Aorta (tissue), 5 donors: ENCODE measurements around the gene COMMD10. TPM values are rescaled to one million over a fixed set of nuclear protein-coding genes. Genes with fewer than 3 reads are reported as not detected.

Experiments used
- ATAC-seq: fragments of 200-7000 bp; cut with Tn5 transposase; one replicate; pipeline ENCODE4 v1.9.1; 2022; ENCODE audit warnings: moderate library complexity; ENCODE audit not compliant: low FRiP score
- DNase-seq, 2 donors: peaks; one replicate each; pipeline ENCODE4 v3.0.0-alpha.2; 2020
- H3K27ac ChIP-seq, 2 donors: one replicate each; pipeline ENCODE4 v1.5.1; 2013; ENCODE audit warnings: low read length in 2 of 2, mild to moderate bottlenecking in 2 of 2, moderate library complexity in 2 of 2, control low read depth in 1 of 2, inconsistent platforms in 1 of 2, low read depth in 1 of 2
- H3K27me3 ChIP-seq, 2 donors: one replicate each; pipeline ENCODE4 v1.6.1; 2013; ENCODE audit warnings: control low read depth in 1 of 2, low read length in 1 of 2, mild to moderate bottlenecking in 1 of 2, moderate library complexity in 1 of 2; ENCODE audit not compliant: insufficient read depth in 2 of 2, control insufficient read depth in 1 of 2
- H3K36me3 ChIP-seq, 2 donors: one replicate each; pipeline ENCODE4 v1.6.1; 2013; ENCODE audit warnings: control low read depth in 1 of 2, low read length in 1 of 2, mild to moderate bottlenecking in 1 of 2; ENCODE audit not compliant: insufficient read depth in 2 of 2, control insufficient read depth in 1 of 2
- H3K4me1 ChIP-seq, 2 donors: one replicate each; pipeline ENCODE4 v1.6.1; 2013; ENCODE audit warnings: low read length in 2 of 2, control low read depth in 1 of 2, mild to moderate bottlenecking in 1 of 2, moderate library complexity in 1 of 2; ENCODE audit not compliant: insufficient read depth in 2 of 2, control insufficient read depth in 1 of 2
- H3K4me3 ChIP-seq, 2 donors: one replicate each; pipeline ENCODE4 v1.5.1; 2013; ENCODE audit warnings: low read length in 2 of 2, control low read depth in 1 of 2, mild to moderate bottlenecking in 1 of 2
- H3K9me3 ChIP-seq: one replicate; pipeline ENCODE4 v1.6.1; 2013; ENCODE audit warnings: mild to moderate bottlenecking, low read length; ENCODE audit not compliant: control insufficient read depth
- WGBS, 2 donors: extraction: QIAGEN DNeasy Blood & Tissue Kit; methylation state at CpG; one replicate each; pipeline ENCODE4 v1.1.7; 2013; 5-methylcytosine and 5-hydroxymethylcytosine counted together
- intact Hi-C, 2 donors: fragments of 100-400 bp; cut with DNase I; formaldehyde crosslinking; loops; one replicate each; pipeline versions ENCODE4 v1.14.2 to v1.15.0; 2022
- polyA plus RNA-seq, 2 donors: library from polyadenylated mRNA; stranded (reverse); fragments of 200-250 nt; gene quantifications; one replicate each; pipeline ENCODE4 v1.2.3, GENCODE V29; 2013
- total RNA-seq, 2 donors: library from RNA; stranded (reverse); fragmentation: NEBNext Ultra II Directional; extraction: Animal tissue kit (Norgen Biotek cat#: 25700); gene quantifications; one replicate each; pipeline ENCODE4 v1.2.1, GENCODE V29; 2021
- donor health status: healthy with polysubstance abuse.
- donor health status: Bipolar disorder and iron deficiency.
- donor health status: DM: no; HTN: no; CAD: no.
- donor health status: DM: no; HTN: no; CAD: no.
- donor health status: DM: yes; HTN: yes; CAD: no.

The COMMD10 gene
- total and polyA plus RNA-seq, 4 donors, result 16.1 to 36.1 (median 24.1) TPM

- Histone ChIP-seq H3K27ac (no peak overlapping the region), H3K9me3 (peaks cover 2% of the 10 kb centered on the region), H3K36me3 (peaks cover 5 to 8% of the 10 kb centered on the region in 2 donors), H3K27me3 (no peaks in the 10 kb centered on the region), H3K4me3 (no peak overlapping the region), H3K4me1 (no peaks in the 10 kb centered on the region)
- ATAC-seq (no peak), DNase-seq (no peak)
- intact Hi-C loops, result no loop called here
- 68 to 78% methylated on average over 4 of the region's 4 CpGs for WGBS, 2 donors
These were observed 233.4 kb downstream of the COMMD10 start for GRCh38 chr5:116318091-116318854.

DNA sequence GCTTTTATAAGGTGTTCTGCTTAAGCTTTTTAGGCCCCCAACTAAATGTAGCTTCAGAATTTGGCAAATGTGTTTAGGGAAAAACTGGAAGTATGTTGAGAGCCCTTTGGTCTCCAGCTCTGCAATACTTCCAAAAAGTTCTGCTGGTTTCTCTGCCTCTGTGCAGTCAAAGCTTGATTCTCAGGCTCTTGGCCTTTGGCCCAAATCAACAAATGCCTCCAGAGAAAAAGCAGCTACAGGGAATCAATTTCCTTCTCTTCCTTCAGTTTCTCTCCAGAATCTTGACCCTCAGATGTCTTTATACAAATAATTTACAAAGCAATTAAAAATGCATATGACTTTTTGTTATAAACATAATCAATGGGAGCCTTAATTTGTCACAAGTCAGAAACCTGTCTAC lies 235.7 kb downstream of the COMMD10 start:
- no peak overlapping the region for H3K4me3 ChIP-seq
- H3K9me3 ChIP-seq, result peaks cover 2% of the 10 kb centered on the region
- intact Hi-C loops, result no loop called here
- no peak for ATAC-seq
- H3K4me1 ChIP-seq, result no peaks in the 10 kb centered on the region
- no peak overlapping the region for H3K27ac ChIP-seq
- no peaks in the 10 kb centered on the region for H3K27me3 ChIP-seq
- DNase-seq, result no peak
- peaks cover 4 to 8% of the 10 kb centered on the region in 2 donors for H3K36me3 ChIP-seq

DNA sequence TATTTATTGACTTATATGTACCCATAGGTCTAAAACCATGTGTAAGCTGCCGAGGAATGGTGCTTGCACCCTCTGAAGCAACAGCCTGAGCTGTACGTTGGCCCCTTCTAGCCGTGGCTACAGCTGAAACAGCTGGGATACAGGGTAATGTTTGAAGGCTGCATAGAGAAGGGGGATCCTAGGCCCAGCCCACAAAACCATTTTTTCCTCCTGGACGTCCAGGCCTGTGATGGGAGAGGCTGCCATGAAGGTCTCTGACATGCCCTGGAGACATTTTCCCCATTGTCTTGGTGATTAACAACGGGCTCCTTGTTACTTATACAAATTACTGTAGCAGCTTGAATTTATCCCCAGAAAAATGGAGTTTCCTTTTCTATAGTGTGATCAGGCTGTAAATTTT lies 244.7 kb downstream of the COMMD10 start:
- WGBS, 2 donors, result 89 to 98% methylated on average over 5 of the region's 5 CpGs
- no peak for ATAC-seq
- DNase-seq, result no peak
- Histone ChIP-seq H3K9me3 (peaks cover 3% of the 10 kb centered on the region), H3K36me3 (no peaks in the 10 kb centered on the region), H3K4me3 (no peak overlapping the region), H3K4me1 (no peaks in the 10 kb centered on the region), H3K27ac (no peak overlapping the region), H3K27me3 (no peaks in the 10 kb centered on the region)
- intact Hi-C loops, result no loop called here

DNA sequence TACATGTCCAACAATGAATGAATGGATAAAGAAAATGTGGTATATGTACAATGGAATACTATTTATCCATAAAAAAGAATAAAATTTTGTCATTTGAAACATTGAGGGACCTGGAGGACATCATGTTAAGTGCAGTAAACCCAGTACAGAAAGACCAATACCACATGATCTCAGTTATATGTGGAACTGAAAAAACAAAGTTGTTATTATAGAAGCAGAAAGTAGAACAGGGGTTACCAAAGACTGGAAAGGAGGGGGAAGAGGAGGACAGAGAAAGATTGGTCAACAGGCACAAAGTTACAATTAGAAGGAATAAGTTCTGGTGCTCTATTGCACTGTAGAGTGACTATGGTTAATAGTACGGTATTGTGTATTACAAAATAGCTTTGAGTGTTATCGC lies 256.0 kb downstream of the COMMD10 start:
- no peak overlapping the region for H3K27ac ChIP-seq
- ATAC-seq (no peak), DNase-seq (no peak)
- peaks cover 2% of the 10 kb centered on the region for H3K9me3 ChIP-seq
- H3K4me1 ChIP-seq, result no peaks in the 10 kb centered on the region
- 93 to 98% methylated on average over 2 of the region's 2 CpGs for WGBS, 2 donors
- intact Hi-C loops, result no loop called here
- no peaks in the 10 kb centered on the region for H3K27me3 ChIP-seq
- H3K4me3 ChIP-seq, result no peak overlapping the region
- no peaks in the 10 kb centered on the region for H3K36me3 ChIP-seq

Other genes with a start within 250 kb of the COMMD10 start
- gene ATG12, start 243.5 kb upstream of the COMMD10 start, total RNA-seq, result 10 to 100 TPM; 42.5 to 52.5 TPM
- gene ATG12, start 243.5 kb upstream of the COMMD10 start, polyA plus RNA-seq, result 10 to 100 TPM; 45.3 to 62.6 TPM
- gene AP3S1, start 243.1 kb upstream of the COMMD10 start, total RNA-seq, result 100 to 1,000 TPM; 114 to 118 TPM
- 100 to 1,000 TPM in 1 of 2 donors, 10 to 100 TPM in 1; 86.5 to 273 TPM for gene AP3S1, start 243.1 kb upstream of the COMMD10 start, polyA plus RNA-seq
- gene LVRN, start 122.5 kb upstream of the COMMD10 start, total RNA-seq, result 10 to 100 TPM in 1 of 2 donors, 1 to 10 TPM in 1; 1.4 to 11.0 TPM
- gene LVRN, start 122.5 kb upstream of the COMMD10 start, polyA plus RNA-seq, result under 1 TPM; 0.26 to 0.88 TPM
- gene ARL14EPL, start 52.6 kb upstream of the COMMD10 start, total RNA-seq, result under 1 TPM in 1 of 2 donors, not detected in 1; 0.63 TPM
- gene ARL14EPL, start 52.6 kb upstream of the COMMD10 start, polyA plus RNA-seq, result not detected